ENCODE data around the gene SLC27A3. TPM values are rescaled to one million over a fixed set of nuclear protein-coding genes. Genes with fewer than 3 reads are reported as not detected.

SLC27A3 gene
- total and polyA plus RNA-seq, 2 of the 8 experiments (the other 6 are each of a cell fraction or from before 2014, with no cell fraction given) = 39.1 to 40.1 TPM

GRCh38 chr1:153767519-153767918 is 7.7 kb upstream of the SLC27A3 start:
- no peak for FAIRE-seq

More at GRCh38 chr1:153767519-153767918, 7.7 kb upstream of the SLC27A3 start:
- Histone ChIP-seq H3K4ac (replicated peaks; ENCODE audit: insufficient read length, low read depth, low read length) (no peak overlapping the region), H3K27me3 (replicated peaks in 1 of 4; ENCODE audit: control insufficient read depth in 3 of 4, extremely low read depth in 1 of 4, insufficient read depth in 3 of 4, low read length in 3 of 4) (no peaks in the 10 kb centered on the region), H4K20me1 (replicated peaks in 1 of 2; ENCODE audit: control insufficient read depth in 1 of 2, insufficient read depth in 2 of 2, low read length in 2 of 2) (no peaks in the 10 kb centered on the region), H3K14ac (ENCODE audit: insufficient read length) (no peak overlapping the region), H3K9ac (replicated peaks in 1 of 4; ENCODE audit: extremely low read depth in 1 of 4, low read depth in 3 of 4, low read length in 3 of 4) (no peak overlapping the region), H3K56ac (replicated peaks; ENCODE audit: insufficient read length, low read depth, low read length) (no peak overlapping the region), H4K8ac (ENCODE audit: extremely low read depth, insufficient read depth, low read length) (no peak overlapping the region), H4K91ac (replicated peaks; ENCODE audit: insufficient read length, low read length) (no peak overlapping the region), H2BK120ac (replicated peaks; ENCODE audit: low read depth, low read length) (no peak overlapping the region), H3K79me1 (ENCODE audit: low read depth, low read length) (no peaks in the 10 kb centered on the region), H2BK20ac (ENCODE audit: low read length) (no peak overlapping the region), H2AK5ac (ENCODE audit: low read depth, low read length) (no peak overlapping the region), H3K27ac (ENCODE audit: low read depth, low read length) (no peak overlapping the region), H3K23ac (ENCODE audit: insufficient read length) (no peak overlapping the region), H3K23me2 (ENCODE audit: low read depth, low read length) (no peaks in the 10 kb centered on the region), H3K4me1 (replicated peaks in 1 of 4; ENCODE audit: control insufficient read depth in 3 of 4, insufficient read depth in 4 of 4, low read length in 3 of 4) (peaks cover 0 to 4% (median 0%) of the 10 kb centered on the region in 4 experiments; a peak in 1 of 7 replicates), H2BK12ac (ENCODE audit: low read depth, low read length) (no peak overlapping the region), H2AFZ (ENCODE audit: low read length) (no peak overlapping the region), H2BK5ac (ENCODE audit: low read depth, low read length) (no peak overlapping the region), H3K79me2 (ENCODE audit: control insufficient read depth in 1 of 2, insufficient read depth in 2 of 2, low read length in 2 of 2) (no peaks in the 10 kb centered on the region), H3K36me3 (ENCODE audit: control insufficient read depth in 2 of 4, insufficient read depth in 4 of 4, low read length in 3 of 4) (peaks cover 18 to 74% (median 57%) of the 10 kb centered on the region in 4 experiments), H3K4me3 (ENCODE audit: extremely low read depth in 1 of 4, insufficient read depth in 2 of 4, low read depth in 3 of 4, low read length in 4 of 4) (no peak overlapping the region), H4K5ac (ENCODE audit: insufficient read length, low read depth, low read length) (no peak overlapping the region), H3K9me3 (ENCODE audit: insufficient read depth in 2 of 2, low read depth in 1 of 2, low read length in 1 of 2) (no peaks in the 10 kb centered on the region), H2BK15ac (ENCODE audit: low read length) (no peak overlapping the region), H3K18ac (ENCODE audit: extremely low read depth, low read length) (no peak overlapping the region), H3K4me2 (ENCODE audit: insufficient read depth in 1 of 2, low read depth in 2 of 2, low read length in 2 of 2) (no peak overlapping the region)
- DNase-seq (ENCODE audit: low read depth in 1 of 2, low spot score in 2 of 2) = no peak
- WGBS, 2 experiments (ENCODE audit: extremely low coverage in 1 of 2, insufficient coverage in 1 of 2, insufficient read length in 1 of 2, insufficient replicate concordance in 2 of 2, low coverage in 1 of 2, low lambda C conversion rate in 2 of 2, missing lambda C conversion rate in 1 of 2) = 90% methylated on average over 11 of the region's 11 CpGs; no CpG with 5 or more reads in 1 of the 2 experiments
- ChIA-PET POLR2A (ENCODE audit: partially characterized antibody) (interaction anchor here (0.6 to 1.9 kb wide), 6 partner anchors 8 to 100 kb away, joined by 3 to 7 read pairs (median 4); no protein-coding TSS in a partner anchor), CTCF (ENCODE audit: partially characterized antibody) (interaction anchor here (0.7 to 12.1 kb wide), 2 partner anchors 92 to 455 kb away, joined by 3 to 172 read pairs; partner anchors contain the start of genes ILF2 and NPR1)
- TF ChIP-seq KDM4A (IDR thresholded peaks at IDR 0.05; ENCODE audit: low read depth, low read length, severe bottlenecking) = no peak
- no peak for TF ChIP-seq KDM5A (IDR thresholded peaks at IDR 0.05; ENCODE audit: low read length)
- TF ChIP-seq EGR1 (IDR thresholded peaks at IDR 0.05; ENCODE audit: borderline replicate concordance, low read depth, low read length) = no peak
- no peak for TF ChIP-seq SAP30 (IDR thresholded peaks at IDR 0.05; ENCODE audit: insufficient read depth, insufficient replicate concordance, low read length)
- TF ChIP-seq ATF3 (IDR thresholded peaks at IDR 0.05; ENCODE audit: insufficient read depth, low read depth, low read length) = no peak
- no peak for TF ChIP-seq CTCF (IDR thresholded peaks at IDR 0.05; ENCODE audit: control extremely low read depth in 1 of 3, insufficient read depth in 1 of 3, low read depth in 1 of 3, low read length in 3 of 3)
- no peak for TF ChIP-seq POLR2A (IDR thresholded peaks at IDR 0.05; ENCODE audit: control extremely low read depth in 1 of 2, low read depth in 2 of 2, low read length in 2 of 2)
- TF ChIP-seq CHD2 (IDR thresholded peaks at IDR 0.05; ENCODE audit: low read length) = no peak
- TF ChIP-seq MAX (IDR thresholded peaks at IDR 0.05) = no peak

All from H1 (cell line).